Germinal center (tissue), 1 donor: ENCODE measurements around the gene DNAJC7.
"Not testable (repeated sequence)": the region's sequence is repeated elsewhere in the genome, so short reads cannot be mapped to it uniquely, and the experiment has no call there.

Source experiments
- DNase-seq: peaks from one replicate; pipeline ENCODE4 v3.0.0; 2012; ENCODE audit warnings: mixed read lengths, low spot score

The DNAJC7 gene

GRCh38 chr17:42010898-42011516 lies 6.2 kb downstream of the DNAJC7 start:
- DNase-seq: no peak

GRCh38 chr17:42010266-42010680 lies 7.0 kb downstream of the DNAJC7 start:
- DNase-seq: not testable (repeated sequence)

- no peak for DNase-seq
Measured at GRCh38 chr17:42009170-42009569, 8.1 kb downstream of the DNAJC7 start.

GRCh38 chr17:42005166-42005565 lies 12.1 kb downstream of the DNAJC7 start:
- DNase-seq: no peak

- no peak for DNase-seq
Measured at GRCh38 chr17:42002792-42003301, 14.4 kb downstream of the DNAJC7 start.

- no peak for DNase-seq
Measured at GRCh38 chr17:42002175-42002791, 15.0 kb downstream of the DNAJC7 start.

GRCh38 chr17:42001729-42002128 lies 15.5 kb downstream of the DNAJC7 start:
- DNase-seq: no peak

GRCh38 chr17:42000413-42001133 lies 16.7 kb downstream of the DNAJC7 start:
- no peak for DNase-seq

- DNase-seq: no peak
Measured at GRCh38 chr17:41998497-41998896, 18.7 kb downstream of the DNAJC7 start.

GRCh38 chr17:41996855-41997164 lies 20.4 kb downstream of the DNAJC7 start:
- no peak for DNase-seq

- DNase-seq: no peak
Measured at GRCh38 chr17:41992576-41992975, 24.7 kb downstream of the DNAJC7 start.

- DNase-seq: no peak
Measured at GRCh38 chr17:41989702-41990419, 27.4 kb downstream of the DNAJC7 start.

- DNase-seq: no peak
Measured at GRCh38 chr17:41988418-41988817, 28.8 kb downstream of the DNAJC7 start.

- no peak for DNase-seq
Measured at GRCh38 chr17:41987642-41988041, 29.6 kb downstream of the DNAJC7 start.

- no peak for DNase-seq
Measured at GRCh38 chr17:41986634-41987033, 30.6 kb downstream of the DNAJC7 start.

GRCh38 chr17:41985919-41986318 lies 31.3 kb downstream of the DNAJC7 start:
- no peak for DNase-seq

- no peak for DNase-seq
Measured at GRCh38 chr17:41984454-41984853, 32.8 kb downstream of the DNAJC7 start.

GRCh38 chr17:41982026-41982760 lies 35.0 kb downstream of the DNAJC7 start:
- no peak for DNase-seq

GRCh38 chr17:41977991-41978390 lies 39.2 kb downstream of the DNAJC7 start:
- no peak for DNase-seq

GRCh38 chr17:41976142-41976768 lies 41.0 kb downstream of the DNAJC7 start:
- no peak for DNase-seq
